Natural killer cell (primary cell): Measurements from ENCODE around the gene CNPY1. TPM values are rescaled to one million over a fixed set of nuclear protein-coding genes. Genes with fewer than 3 reads are reported as not detected.

Experiments used
- ATAC-seq, 3 donors: fragments of 150-1000 bp in 2 of 3; fragments of 200-7000 bp in 1 of 3; cut with Tn5 transposase; 1 replicate in 1 of 3; 2 replicates in 2 of 3; pipeline ENCODE4 v1.10.0; 2021; ENCODE audit warnings: mild to moderate bottlenecking in 2 of 3, moderate library complexity in 2 of 3
- DNase-seq, 2 donors: peaks; one replicate each; pipeline versions ENCODE4 v3.0.0 to v3.0.0-alpha.2; 2013 to 2021; ENCODE audit warnings: mixed read lengths in 1 of 2
- H3K27ac ChIP-seq: one replicate; pipeline ENCODE4 v1.5.1; 2013; ENCODE audit warnings: mild to moderate bottlenecking, low read length
- H3K27me3 ChIP-seq: one replicate; pipeline ENCODE4 v1.6.1; 2013; ENCODE audit warnings: low read length; ENCODE audit not compliant: control insufficient read depth, insufficient read depth
- H3K36me3 ChIP-seq: one replicate; pipeline ENCODE4 v1.6.1; 2013; ENCODE audit warnings: low read length; ENCODE audit not compliant: control insufficient read depth, insufficient read depth
- H3K4me1 ChIP-seq: one replicate; pipeline ENCODE4 v1.6.1; 2013; ENCODE audit warnings: low read length; ENCODE audit not compliant: control insufficient read depth, insufficient read depth
- H3K4me3 ChIP-seq: one replicate; pipeline ENCODE4 v1.5.1; 2013; ENCODE audit warnings: low read length
- H3K9me3 ChIP-seq: one replicate; pipeline ENCODE4 v1.6.1; 2013; ENCODE audit warnings: low read length; ENCODE audit not compliant: control insufficient read depth, insufficient read depth
- H3K27ac Mint-ChIP-seq, 2 donors: one replicate each; pipeline ENCODE4 v1.8.0; 2022; ENCODE audit warnings: mild to moderate bottlenecking in 2 of 2, mixed read lengths in 2 of 2, moderate library complexity in 1 of 2
- H3K27me3 Mint-ChIP-seq, 2 donors: one replicate each; pipeline ENCODE4 v1.8.0; 2022; ENCODE audit warnings: low read depth in 2 of 2, mixed read lengths in 2 of 2
- H3K36me3 Mint-ChIP-seq: one replicate; pipeline ENCODE4 v1.8.0; 2022; ENCODE audit warnings: mixed read lengths
- H3K4me1 Mint-ChIP-seq, 2 donors: one replicate each; pipeline ENCODE4 v1.8.0; 2022; ENCODE audit warnings: mixed read lengths in 2 of 2
- H3K4me3 Mint-ChIP-seq: one replicate; pipeline ENCODE4 v1.8.0; 2022; ENCODE audit warnings: mild to moderate bottlenecking, moderate library complexity, mixed read lengths
- H3K9me3 Mint-ChIP-seq, 2 donors: one replicate each; pipeline ENCODE4 v1.8.0; 2022; ENCODE audit warnings: mixed read lengths in 2 of 2
- WGBS: methylation state at CpG from one replicate; pipeline ENCODE4 v1.1.7; 2013; ENCODE audit warnings: missing lambda C conversion rate; ENCODE audit not compliant: insufficient coverage; 5-methylcytosine and 5-hydroxymethylcytosine counted together
- intact Hi-C: fragments of 100-400 bp; cut with micrococcal nuclease; formaldehyde crosslinking; loops from one replicate; pipeline ENCODE4 v1.14.2; 2022
- total RNA-seq, 4 donors: library from RNA; stranded (reverse); fragments of 120-200 nt in 1 of 4; gene quantifications; one replicate each; pipeline versions ENCODE4 v1.2.3 to v1.2.4, GENCODE V29; 2013 to 2022
- TF ChIP-seq, protein P1 (sequence below): fragments of 200-600 bp; IDR thresholded peaks from one replicate; pipeline ENCODE4 v1.8.0; 2022; ENCODE audit warnings: antibody characterized with exemption

The CNPY1 gene
- total RNA-seq, 3 donors from 2014 or later (not counting 1 experiment from before 2014, with no cell fraction given), result not detected

DNA sequence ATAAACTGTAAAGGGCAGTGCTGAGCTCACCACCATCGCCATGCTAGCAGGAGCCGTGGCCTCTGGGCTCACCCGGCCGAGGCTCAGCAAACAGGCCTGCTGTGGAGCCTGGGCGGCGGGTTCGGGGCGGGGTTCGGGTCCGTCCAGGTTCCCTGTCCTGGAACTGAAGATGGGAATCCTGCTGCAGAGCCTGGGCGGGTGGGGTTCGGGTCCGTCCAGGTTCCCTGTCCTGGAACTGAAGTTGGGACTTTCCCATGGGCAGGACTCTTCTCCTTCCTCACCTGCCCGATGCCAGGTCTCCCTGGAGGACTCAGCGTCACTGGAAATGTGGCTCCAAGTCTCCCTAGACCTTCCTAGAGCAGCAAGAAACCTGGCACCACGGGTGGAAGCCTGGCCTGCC lies 51.8 kb downstream of the CNPY1 start:
- Histone ChIP-seq H3K9me3 (no peaks in the 10 kb centered on the region), H3K27me3 (no peaks in the 10 kb centered on the region), H3K4me3 (no peak overlapping the region), H3K4me1 (peaks cover 20% of the 10 kb centered on the region), H3K27ac (no peak overlapping the region), H3K36me3 (no peaks in the 10 kb centered on the region)
- no peak for ATAC-seq
- peaks cover 19 to 20% of the 10 kb centered on the region in 2 donors for H3K4me1 Mint-ChIP-seq
- intact Hi-C loops, result no loop called here
- WGBS, result 89% methylated on average over 16 of the region's 16 CpGs
- no peaks in the 10 kb centered on the region for H3K36me3 Mint-ChIP-seq
- H3K27me3 Mint-ChIP-seq, result peaks cover 9 to 19% of the 10 kb centered on the region in 2 donors
- DNase-seq, result no peak
- TF ChIP-seq, protein P1, sequence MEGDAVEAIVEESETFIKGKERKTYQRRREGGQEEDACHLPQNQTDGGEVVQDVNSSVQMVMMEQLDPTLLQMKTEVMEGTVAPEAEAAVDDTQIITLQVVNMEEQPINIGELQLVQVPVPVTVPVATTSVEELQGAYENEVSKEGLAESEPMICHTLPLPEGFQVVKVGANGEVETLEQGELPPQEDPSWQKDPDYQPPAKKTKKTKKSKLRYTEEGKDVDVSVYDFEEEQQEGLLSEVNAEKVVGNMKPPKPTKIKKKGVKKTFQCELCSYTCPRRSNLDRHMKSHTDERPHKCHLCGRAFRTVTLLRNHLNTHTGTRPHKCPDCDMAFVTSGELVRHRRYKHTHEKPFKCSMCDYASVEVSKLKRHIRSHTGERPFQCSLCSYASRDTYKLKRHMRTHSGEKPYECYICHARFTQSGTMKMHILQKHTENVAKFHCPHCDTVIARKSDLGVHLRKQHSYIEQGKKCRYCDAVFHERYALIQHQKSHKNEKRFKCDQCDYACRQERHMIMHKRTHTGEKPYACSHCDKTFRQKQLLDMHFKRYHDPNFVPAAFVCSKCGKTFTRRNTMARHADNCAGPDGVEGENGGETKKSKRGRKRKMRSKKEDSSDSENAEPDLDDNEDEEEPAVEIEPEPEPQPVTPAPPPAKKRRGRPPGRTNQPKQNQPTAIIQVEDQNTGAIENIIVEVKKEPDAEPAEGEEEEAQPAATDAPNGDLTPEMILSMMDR, result no peak
- no peak overlapping the region for H3K4me3 Mint-ChIP-seq
- H3K27ac Mint-ChIP-seq, result no peak overlapping the region
- no peaks in the 10 kb centered on the region for H3K9me3 Mint-ChIP-seq

DNA sequence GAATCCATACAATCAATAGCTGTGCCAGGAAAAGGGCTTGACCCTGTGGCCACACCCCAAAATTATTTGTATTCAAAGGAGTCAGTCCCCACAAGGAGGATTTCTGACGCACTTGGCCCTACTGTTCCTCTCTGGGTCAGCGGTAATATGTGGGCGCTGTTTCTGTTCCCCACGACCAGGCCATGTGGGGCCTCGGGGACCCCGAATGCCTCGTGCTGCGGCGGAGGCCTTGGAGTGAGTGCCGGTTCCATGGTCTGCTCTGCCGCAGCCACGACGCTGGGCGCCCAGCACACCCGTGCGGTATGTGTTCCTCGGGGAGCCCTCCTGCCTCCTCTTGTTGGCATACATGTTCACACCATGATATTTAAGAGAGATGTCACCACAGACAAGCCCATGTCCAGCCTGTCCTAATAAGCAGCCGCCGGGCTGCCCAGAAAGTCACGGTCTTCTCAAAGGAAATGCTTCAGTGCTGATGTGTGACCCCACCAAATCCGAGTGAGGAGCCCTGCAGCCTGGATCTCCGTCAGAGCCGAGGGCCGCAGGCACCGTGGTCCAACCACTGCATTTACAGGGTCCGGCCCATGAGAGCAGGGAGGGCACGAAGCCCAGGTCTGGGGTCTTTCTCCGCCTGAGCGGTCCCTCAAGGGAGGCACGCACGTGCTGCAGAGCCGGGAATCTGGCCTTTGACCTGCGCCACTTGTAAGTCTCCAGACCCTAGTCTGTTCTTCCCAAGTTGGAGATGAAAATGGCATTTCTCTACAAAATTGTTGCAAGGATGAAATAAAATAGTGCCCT lies 52.4 kb downstream of the CNPY1 start:
- H3K4me3 ChIP-seq, result no peak overlapping the region
- intact Hi-C loops, result no loop called here
- Mint-ChIP-seq H3K27me3 (peaks cover 3 to 13% of the 10 kb centered on the region in 2 donors), H3K27ac (no peak overlapping the region), H3K9me3 (no peaks in the 10 kb centered on the region), H3K4me3 (no peak overlapping the region), H3K36me3 (no peaks in the 10 kb centered on the region), H3K4me1 (peaks cover 19 to 20% of the 10 kb centered on the region in 2 donors)
- no peaks in the 10 kb centered on the region for H3K27me3 ChIP-seq
- H3K27ac ChIP-seq, result no peak overlapping the region
- 88% methylated on average over 33 of the region's 33 CpGs for WGBS
- DNase-seq (no peak), ATAC-seq (no peak)
- H3K9me3 ChIP-seq, result no peaks in the 10 kb centered on the region
- H3K36me3 ChIP-seq, result no peaks in the 10 kb centered on the region
- H3K4me1 ChIP-seq, result peaks cover 20% of the 10 kb centered on the region
- TF ChIP-seq, protein P1, result no peak

DNA sequence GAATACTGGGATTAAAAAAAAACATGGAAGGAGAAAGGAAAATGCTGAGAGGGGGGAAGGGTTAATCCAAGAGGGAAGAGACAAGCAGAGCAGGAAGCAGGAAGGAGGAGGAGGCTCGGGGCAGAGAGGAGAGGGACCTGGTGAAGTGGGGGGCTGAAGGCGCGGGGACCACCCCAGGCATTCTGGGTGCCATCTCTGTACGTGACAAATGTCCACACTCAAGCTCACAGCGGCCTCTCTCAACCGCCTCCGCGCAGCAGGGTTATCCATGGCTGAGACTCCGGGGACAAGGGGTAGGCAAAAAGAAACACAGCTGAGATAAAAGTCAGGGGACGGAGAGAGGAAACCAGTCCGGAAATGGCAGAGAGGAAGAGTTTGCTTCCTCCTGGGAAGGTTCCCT lies 54.5 kb downstream of the CNPY1 start:
- H3K27me3 ChIP-seq, result no peaks in the 10 kb centered on the region
- H3K4me1 Mint-ChIP-seq, result peaks cover 19 to 20% of the 10 kb centered on the region in 2 donors
- no peaks in the 10 kb centered on the region for H3K27me3 Mint-ChIP-seq
- H3K9me3 Mint-ChIP-seq, result no peaks in the 10 kb centered on the region
- H3K36me3 ChIP-seq, result no peaks in the 10 kb centered on the region
- intact Hi-C loops, result no loop called here
- TF ChIP-seq, protein P1, result no peak
- peak overlapping the region; percentile 68 to 78 for H3K27ac Mint-ChIP-seq
- 59% methylated on average over 11 of the region's 11 CpGs for WGBS
- no peaks in the 10 kb centered on the region for H3K9me3 ChIP-seq
- H3K4me3 ChIP-seq, result no peak overlapping the region
- ATAC-seq (no peak), DNase-seq (no peak)
- peaks cover 20% of the 10 kb centered on the region for H3K4me1 ChIP-seq
- no peaks in the 10 kb centered on the region for H3K36me3 Mint-ChIP-seq
- peak overlapping the region; percentile 89 for H3K4me3 Mint-ChIP-seq
- no peak overlapping the region for H3K27ac ChIP-seq
